Endothelial cell of umbilical vein (primary cell): Measurements from ENCODE around the gene CDCA3. TPM values are rescaled to one million over a fixed set of nuclear protein-coding genes. Genes with fewer than 3 reads are reported as not detected.

ENCODE experiments used
- BruUV-seq: library from RNA; stranded (reverse); fragments of 400-500 nt; replicated peaks from 2 replicates; lab custom pipeline; 2021; lab: Mats Ljungman, UMichigan
- CTCF ChIA-PET: fragments of 300-600, 350-600 bp; sonication (Branson Sonifier 250); formaldehyde crosslinking; loops from one replicate; lab custom pipeline; 2021; ENCODE audit warnings: antibody characterized with exemption, inconsistent platforms; lab: Charles Lee
- POLR2A ChIA-PET: fragments of 300-600, 350-600 bp; sonication (Branson Sonifier 250); formaldehyde crosslinking; loops from one replicate; lab custom pipeline; 2021; ENCODE audit warnings: antibody characterized with exemption, inconsistent platforms; lab: Charles Lee
- DNase-seq: peaks from one replicate; pipeline ENCODE4 v3.0.0-alpha.2; 2011; ENCODE audit warnings: low read depth, low spot score
- FAIRE-seq: peaks from 2 replicates; lab custom pipeline; 2011; peaks lifted over from hg19 to GRCh38; lab: Jason Lieb, UNC
- H2AFZ ChIP-seq: 2 replicates; pipeline ENCODE4 v1.6.0; 2012; ENCODE audit warnings: low read depth, low read length, control low read depth, inconsistent platforms
- H3K27ac ChIP-seq: 2 replicates; pipeline ENCODE4 v1.5.1; 2011; ENCODE audit warnings: low read depth, mild to moderate bottlenecking, control low read depth, low read length, moderate library complexity; ENCODE audit not compliant: insufficient read depth
- H3K27me3 ChIP-seq, 2 experiments: 2 replicates each; pipeline versions ENCODE4 v1.6.0 to v1.6.1; 2011; ENCODE audit warnings: low read length in 2 of 2, mixed read lengths in 1 of 2; ENCODE audit not compliant: control insufficient read depth in 2 of 2, insufficient read depth in 2 of 2
- H3K36me3 ChIP-seq, 2 experiments: 2 replicates in 1 of 2; 3 replicates in 1 of 2; pipeline ENCODE4 v1.5.1; 2011; ENCODE audit warnings: low read length in 2 of 2, mild to moderate bottlenecking in 1 of 2, moderate library complexity in 1 of 2; ENCODE audit not compliant: control insufficient read depth in 2 of 2, insufficient read depth in 2 of 2; ENCODE audit errors: extremely low read depth in 1 of 2
- H3K4me1 ChIP-seq: 3 replicates; pipeline ENCODE4 v1.5.1; 2011; ENCODE audit warnings: mild to moderate bottlenecking, low read length; ENCODE audit not compliant: control insufficient read depth, insufficient read depth; ENCODE audit errors: extremely low read depth
- H3K4me2 ChIP-seq: 2 replicates; pipeline ENCODE4 v1.6.1; 2011; ENCODE audit warnings: low read length, control low read depth, mixed read lengths; ENCODE audit not compliant: insufficient read depth
- H3K4me3 ChIP-seq, 3 experiments: fragments of 200-600 bp in 1 of 3; sonication (generic), shearing (Covaris generic) in 1 of 3; replicated peaks in 1 of 3; 2 replicates each; pipeline ENCODE4 v1.5.1; 2011 to 2016; ENCODE audit warnings: control low read depth in 3 of 3, low read length in 3 of 3, mild to moderate bottlenecking in 2 of 3, inconsistent platforms in 1 of 3, low read depth in 1 of 3, moderate library complexity in 1 of 3; ENCODE audit not compliant: insufficient read depth in 1 of 3
- H3K79me2 ChIP-seq: 2 replicates; pipeline ENCODE4 v1.6.0; 2012; ENCODE audit warnings: low read length, inconsistent platforms; ENCODE audit not compliant: control insufficient read depth, insufficient read depth
- H3K9ac ChIP-seq: replicated peaks from 2 replicates; pipeline ENCODE3; 2011; ENCODE audit warnings: low read length, control low read depth; ENCODE audit not compliant: insufficient read depth; ENCODE audit errors: extremely low read depth
- H3K9me1 ChIP-seq: replicated peaks from 3 replicates; pipeline ENCODE4 v1.6.0; 2011; ENCODE audit warnings: mild to moderate bottlenecking, low read length; ENCODE audit not compliant: control insufficient read depth, insufficient read depth; ENCODE audit errors: extremely low read depth
- H3K9me3 ChIP-seq: replicated peaks from 2 replicates; pipeline ENCODE4 v1.5.1; 2012; ENCODE audit warnings: low read length, inconsistent platforms; ENCODE audit not compliant: control insufficient read depth, insufficient read depth
- H4K20me1 ChIP-seq: replicated peaks from 2 replicates; pipeline ENCODE3; 2011; ENCODE audit warnings: mild to moderate bottlenecking, low read length; ENCODE audit not compliant: control insufficient read depth, insufficient read depth; ENCODE audit errors: extremely low read depth
- FOS ChIP-seq: IDR thresholded peaks from 2 replicates; pipeline ENCODE4 v1.6.1; 2011; ENCODE audit warnings: mild to moderate bottlenecking, low read length, moderate library complexity, borderline replicate concordance; ENCODE audit not compliant: insufficient read depth
- GATA2 ChIP-seq: IDR thresholded peaks from 2 replicates; pipeline ENCODE4 v1.7.0; 2011; ENCODE audit warnings: low read depth, mild to moderate bottlenecking, moderate library complexity, mixed read lengths, low read length; ENCODE audit not compliant: insufficient read length, insufficient read depth
- POLR2A ChIP-seq: IDR thresholded peaks from 2 replicates; pipeline ENCODE4 v1.6.1; 2012; ENCODE audit warnings: low read depth, mild to moderate bottlenecking, control low read depth, low read length
- POLR2AphosphoS5 ChIP-seq: IDR thresholded peaks from 2 replicates; pipeline ENCODE4 v1.6.1; 2012; ENCODE audit warnings: low read depth, mild to moderate bottlenecking, control low read depth, low read length, moderate library complexity; ENCODE audit not compliant: insufficient read depth
- dilution Hi-C: fragments of 300-500 bp; cut with MboI; formaldehyde crosslinking; loops from one replicate; pipeline ENCODE4 v1.15.0; 2019; ENCODE audit warnings: low sequenced_read_pairs; ENCODE audit not compliant: extremely low pct_ligation_motif_present
- intact Hi-C: fragments of 100-400 bp; cut with micrococcal nuclease; formaldehyde crosslinking; loops from one replicate; pipeline ENCODE4 v1.10.0; 2022
- polyA plus RNA-seq, 4 experiments: library from polyadenylated mRNA; depleted of rRNA in 3 of 4; stranded (reverse) in 3 of 4; unstranded in 1 of 4; fragments of >200 nt; gene quantifications; 2 replicates each; pipeline versions ENCODE4 v1.2.1 to v1.2.3, GENCODE V29; 2011 to 2012; ENCODE audit warnings: missing spikeins in 1 of 4
- total RNA-seq: library from RNA; stranded (reverse); gene quantifications from 2 replicates; pipeline ENCODE4 v1.2.3, GENCODE V29; 2021
- TF ChIP-seq, protein P1 (sequence below), 2 donors: IDR thresholded peaks; 1 replicate in 1 of 2; 2 replicates in 1 of 2; pipeline ENCODE4 v1.5.1; 2011; ENCODE audit warnings: low read length in 2 of 2, mild to moderate bottlenecking in 2 of 2, moderate library complexity in 2 of 2, control low read depth in 1 of 2, inconsistent platforms in 1 of 2, low read depth in 1 of 2; ENCODE audit not compliant: insufficient read depth in 1 of 2; ENCODE audit errors: extremely low read depth in 1 of 2

Gene CDCA3
- total and polyA plus RNA-seq, 2 donors (not counting 3 experiments of a cell fraction or from before 2014, with no cell fraction given) = 44.3 to 53.5 TPM

DNA sequence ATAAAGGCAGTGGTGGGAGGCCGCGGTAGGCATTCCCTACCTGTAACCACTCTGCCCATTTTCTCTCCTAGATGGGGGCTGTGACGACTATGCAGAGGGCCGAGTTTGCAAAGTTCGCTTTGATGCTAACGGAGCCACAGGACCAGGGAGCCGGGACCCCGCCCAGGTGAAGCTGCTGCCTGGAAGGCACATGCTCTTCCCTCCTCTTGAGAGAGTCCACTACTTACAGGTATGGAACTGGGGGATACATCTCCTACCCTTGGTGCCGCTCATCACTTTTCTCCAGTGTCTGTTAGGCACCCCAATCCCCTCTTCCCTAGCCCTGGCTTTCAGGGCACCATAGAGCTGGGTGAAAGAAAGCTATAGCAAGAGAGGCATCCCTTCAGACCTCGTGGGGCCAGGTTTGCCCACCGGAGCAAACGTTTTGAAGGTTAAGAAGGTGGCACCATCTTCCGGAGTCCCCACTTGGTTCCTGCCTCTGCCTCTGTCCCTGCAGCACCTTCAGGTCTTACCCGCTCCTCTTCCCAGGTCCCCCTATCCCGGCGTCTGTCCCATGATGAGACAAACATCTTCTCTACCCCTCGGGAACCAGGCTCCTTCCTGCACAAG, 24.9 kb downstream of the CDCA3 start:
- no peaks in the 10 kb centered on the region for H3K9me3 ChIP-seq
- intact Hi-C loops (no loop called here), dilution Hi-C loops (no loop called here)
- DNase-seq = no peak
- H4K20me1 ChIP-seq = no peaks in the 10 kb centered on the region
- no peak overlapping the region for H3K27ac ChIP-seq
- CTCF ChIA-PET = interaction anchor here (1.9 to 12.0 kb wide), 5 partner anchors 46 to 206 kb away, joined by 7 to 148 read pairs (median 10); partner anchors contain the start of gene MLF2
- no TSS peak for BruUV-seq
- no peak overlapping the region for H2AFZ ChIP-seq
- H3K9ac ChIP-seq = no peak overlapping the region
- no peaks in the 10 kb centered on the region for H3K9me1 ChIP-seq
- no peak overlapping the region for H3K4me2 ChIP-seq
- peaks cover 3% of the 10 kb centered on the region in 2 experiments for H3K27me3 ChIP-seq
- peaks cover 20% of the 10 kb centered on the region for H3K4me1 ChIP-seq
- no peak for FAIRE-seq
- peaks cover 0 to 6% of the 10 kb centered on the region in 2 experiments for H3K36me3 ChIP-seq
- POLR2A ChIA-PET = no interaction called here
- no peak overlapping the region for H3K4me3 ChIP-seq
- peaks cover 25% of the 10 kb centered on the region for H3K79me2 ChIP-seq
- no peak for TF ChIP-seq POLR2AphosphoS5

DNA sequence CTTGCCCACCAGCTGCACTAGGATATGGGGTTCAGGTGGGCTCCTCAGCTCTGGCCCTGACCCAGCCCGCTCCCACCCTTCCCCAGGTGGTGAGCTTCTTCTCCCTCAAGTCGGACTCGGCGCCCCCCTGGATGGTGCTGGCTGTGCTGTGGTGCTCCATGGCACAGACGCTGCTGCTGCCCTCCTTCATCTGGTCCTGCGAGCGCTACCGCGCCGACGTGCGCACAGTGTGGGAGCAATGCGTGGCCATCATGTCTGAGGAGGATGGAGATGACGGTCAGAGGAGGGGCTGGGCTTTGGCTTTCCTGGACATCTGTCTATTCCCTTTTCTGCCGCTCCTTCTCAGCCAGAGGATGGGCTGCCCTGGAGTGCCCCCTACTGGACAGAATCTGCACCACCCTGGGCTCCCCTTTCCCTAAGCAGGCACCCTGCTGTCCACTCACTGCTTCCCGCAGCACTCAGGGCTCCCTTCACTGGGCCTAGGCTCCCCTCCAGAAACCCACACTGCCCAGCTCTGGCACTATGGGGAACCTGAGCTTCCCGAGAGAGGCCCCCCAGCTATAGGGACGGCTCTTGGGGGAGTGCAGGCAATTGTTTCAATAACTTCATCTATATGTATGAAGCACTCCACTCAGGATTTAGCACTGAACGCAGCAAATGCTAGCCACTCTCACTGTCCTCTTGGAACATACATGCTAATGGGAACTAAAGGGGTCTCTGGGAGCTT, 25.5 kb downstream of the CDCA3 start:
- Histone ChIP-seq H3K36me3 (peaks cover 0 to 2% of the 10 kb centered on the region in 2 experiments), H3K9me3 (no peaks in the 10 kb centered on the region), H2AFZ (peak overlapping the region; percentile 15), H3K4me1 (peaks cover 23% of the 10 kb centered on the region), H3K9me1 (no peaks in the 10 kb centered on the region), H3K79me2 (peaks cover 23% of the 10 kb centered on the region), H4K20me1 (no peaks in the 10 kb centered on the region), H3K4me2 (no peak overlapping the region), H3K27me3 (peaks cover 3% of the 10 kb centered on the region in 2 experiments), H3K9ac (no peak overlapping the region), H3K27ac (no peak overlapping the region), H3K4me3 (no peak overlapping the region)
- dilution Hi-C loops = no loop called here
- ChIA-PET CTCF (interaction anchor here (0.6 to 12.0 kb wide), 24 partner anchors 9 to 272 kb away, joined by 3 to 148 read pairs (median 5); partner anchors contain the start of genes CD4, COPS7A, LAG3 and MLF2), POLR2A (interaction anchor here (1.1 kb wide), 1 partner anchor 59 kb away, joined by 4 read pairs; the partner anchor contains the start of gene PTMS)
- intact Hi-C loops = loop anchor here (1.0 kb wide), 5 partner anchors 46 to 208 kb away; partner anchors contain the start of gene MLF2
- no peak for TF ChIP-seq POLR2A
- TF ChIP-seq, protein P1, sequence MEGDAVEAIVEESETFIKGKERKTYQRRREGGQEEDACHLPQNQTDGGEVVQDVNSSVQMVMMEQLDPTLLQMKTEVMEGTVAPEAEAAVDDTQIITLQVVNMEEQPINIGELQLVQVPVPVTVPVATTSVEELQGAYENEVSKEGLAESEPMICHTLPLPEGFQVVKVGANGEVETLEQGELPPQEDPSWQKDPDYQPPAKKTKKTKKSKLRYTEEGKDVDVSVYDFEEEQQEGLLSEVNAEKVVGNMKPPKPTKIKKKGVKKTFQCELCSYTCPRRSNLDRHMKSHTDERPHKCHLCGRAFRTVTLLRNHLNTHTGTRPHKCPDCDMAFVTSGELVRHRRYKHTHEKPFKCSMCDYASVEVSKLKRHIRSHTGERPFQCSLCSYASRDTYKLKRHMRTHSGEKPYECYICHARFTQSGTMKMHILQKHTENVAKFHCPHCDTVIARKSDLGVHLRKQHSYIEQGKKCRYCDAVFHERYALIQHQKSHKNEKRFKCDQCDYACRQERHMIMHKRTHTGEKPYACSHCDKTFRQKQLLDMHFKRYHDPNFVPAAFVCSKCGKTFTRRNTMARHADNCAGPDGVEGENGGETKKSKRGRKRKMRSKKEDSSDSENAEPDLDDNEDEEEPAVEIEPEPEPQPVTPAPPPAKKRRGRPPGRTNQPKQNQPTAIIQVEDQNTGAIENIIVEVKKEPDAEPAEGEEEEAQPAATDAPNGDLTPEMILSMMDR (IDR thresholded peaks at IDR 0.05; ENCODE audit: extremely low read depth in 1 of 2, insufficient read depth in 1 of 2, low read depth in 1 of 2, low read length in 2 of 2) = peak; percentile 95
- TF ChIP-seq POLR2AphosphoS5 = peak; percentile 29
- peak; percentile 2 for TF ChIP-seq FOS
- TF ChIP-seq GATA2 = no peak
- FAIRE-seq (peak; percentile 96), DNase-seq (peak; percentile 87)
- BruUV-seq = no TSS peak
